Ovary (tissue), 9 donors: ENCODE measurements around the gene DNASE1L3. TPM values are rescaled to one million over a fixed set of nuclear protein-coding genes. Genes with fewer than 3 reads are reported as not detected.
"Not testable (repeated sequence)": the region's sequence is repeated elsewhere in the genome, so short reads cannot be mapped to it uniquely, and the experiment has no call there.

Experiments
- DNase-seq, 5 donors: peaks; one replicate each; pipeline ENCODE4 v3.0.0-alpha.2; 2019 to 2020
- H3K27ac ChIP-seq, 2 donors: fragments of 200-600 bp; one replicate each; pipeline versions ENCODE4 v1.5.1 to v1.8.0; 2019 to 2022
- H3K27me3 ChIP-seq: fragments of 200-600 bp; one replicate; pipeline ENCODE4 v1.8.0; 2022
- H3K36me3 ChIP-seq: fragments of 200-600 bp; sonication (generic); one replicate; pipeline ENCODE4 v1.5.1; 2019
- H3K4me1 ChIP-seq: one replicate; pipeline ENCODE4 v1.8.1; 2013; ENCODE audit warnings: mild to moderate bottlenecking, moderate library complexity; ENCODE audit not compliant: insufficient read depth
- H3K4me3 ChIP-seq: fragments of 200-600 bp; sonication (generic); one replicate; pipeline ENCODE4 v1.5.1; 2017
- H3K9me3 ChIP-seq, 2 donors: fragments of 200-600 bp in 1 of 2; sonication (generic) in 1 of 2; one replicate each; pipeline versions ENCODE4 v1.5.1 to v1.8.1; 2013 to 2019; ENCODE audit warnings: mild to moderate bottlenecking in 1 of 2, moderate library complexity in 1 of 2
- EP300 ChIP-seq: sonication (generic); formaldehyde crosslinking; IDR thresholded peaks from one replicate; pipeline ENCODE4 v1.6.1; 2017; ENCODE audit warnings: antibody characterized with exemption
- POLR2A ChIP-seq: fragments of 450-650 bp; IDR thresholded peaks from one replicate; pipeline ENCODE4 v1.6.1; 2017; ENCODE audit warnings: antibody characterized with exemption, mild to moderate bottlenecking, moderate library complexity
- WGBS, 3 donors: extraction: QIAGEN DNeasy Blood & Tissue Kit in 1 of 3; methylation state at CpG; one replicate each; pipeline versions ENCODE4 v1.1.5 to v1.1.7; 2013 to 2017; 5-methylcytosine and 5-hydroxymethylcytosine counted together
- intact Hi-C, 4 donors: fragments of 100-400 bp; cut with DNase I; formaldehyde crosslinking; loops; one replicate each; pipeline versions ENCODE4 v1.11.0 to v1.15.1; 2022 to 2023
- polyA plus RNA-seq, 2 donors: library from polyadenylated mRNA; stranded (reverse); fragments of 200-250 nt in 1 of 2; fragments of 350-450 nt in 1 of 2; fragmentation: Illumina TruSeq in 1 of 2; extraction: RNeasy Lipid Tissue Mini Kit (QIAGEN cat#74804) in 1 of 2; gene quantifications; one replicate each; pipeline ENCODE4 v1.2.3, GENCODE V29; 2013 to 2014
- total RNA-seq, 7 donors: library from RNA; depleted of rRNA in 2 of 7; stranded (reverse); fragments of >200 nt in 2 of 7; fragmentation: NEBNext Ultra II Directional in 3 of 7; extraction: Animal tissue kit (Norgen Biotek cat#: 25700) in 3 of 7; gene quantifications; one replicate each; pipeline versions ENCODE4 v1.1.0 to v1.2.4, GENCODE V29; 2016 to 2023
- TF ChIP-seq, protein P1 (sequence below), 3 donors: fragments of 450-650 bp in 2 of 3; fragments of 200-600 bp in 1 of 3; IDR thresholded peaks; one replicate each; pipeline versions ENCODE4 v1.5.1 to v1.8.0; 2016 to 2022; ENCODE audit warnings: antibody characterized with exemption in 3 of 3, mild to moderate bottlenecking in 1 of 3
- donor health status: DM: no; HTN: no; CAD: no; lungs with moderate emphysema.
- donor health status: DM: no; HTN: no; CAD: no.
- donor health status: Bipolar disorder and iron deficiency.
- donor health status: DM: yes; HTN: yes; CAD: no.
- donor health status: DM: no; HTN: no; CAD: no.
- donor health status: DM: yes; HTN: yes; CAD: no.

The DNASE1L3 gene
- total and polyA plus RNA-seq, 9 donors = 0.48 to 10.3 (median 0.65) TPM; not detected in 2

DNA sequence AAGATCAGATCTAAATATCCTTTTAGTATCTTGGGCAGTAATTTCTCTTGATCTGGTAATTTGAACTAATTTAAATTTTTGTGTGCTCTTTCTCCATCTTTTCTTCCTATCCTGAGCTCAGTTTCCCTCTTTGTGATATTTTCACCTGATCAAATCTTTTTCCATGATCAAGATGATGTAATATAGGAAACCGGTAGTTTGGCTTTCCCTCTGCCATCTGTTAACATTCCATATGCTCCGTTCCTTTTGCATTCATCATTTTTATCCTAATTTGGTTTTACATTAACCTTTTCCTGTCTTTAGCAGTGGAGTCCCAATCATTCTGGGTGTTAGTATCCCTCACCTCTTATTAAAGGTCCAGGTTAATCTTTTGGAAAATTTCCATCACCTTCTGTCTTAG, 20.9 kb upstream of the DNASE1L3 start:
- Histone ChIP-seq H3K27ac (no peak overlapping the region), H3K4me3 (no peak overlapping the region), H3K4me1 (no peaks in the 10 kb centered on the region), H3K36me3 (no peaks in the 10 kb centered on the region), H3K27me3 (no peaks in the 10 kb centered on the region), H3K9me3 (no peaks in the 10 kb centered on the region)
- WGBS, 3 donors = 11 to 19% (median 15%) methylated on average over 2 of the region's 2 CpGs
- no peak for DNase-seq
- TF ChIP-seq, protein P1, sequence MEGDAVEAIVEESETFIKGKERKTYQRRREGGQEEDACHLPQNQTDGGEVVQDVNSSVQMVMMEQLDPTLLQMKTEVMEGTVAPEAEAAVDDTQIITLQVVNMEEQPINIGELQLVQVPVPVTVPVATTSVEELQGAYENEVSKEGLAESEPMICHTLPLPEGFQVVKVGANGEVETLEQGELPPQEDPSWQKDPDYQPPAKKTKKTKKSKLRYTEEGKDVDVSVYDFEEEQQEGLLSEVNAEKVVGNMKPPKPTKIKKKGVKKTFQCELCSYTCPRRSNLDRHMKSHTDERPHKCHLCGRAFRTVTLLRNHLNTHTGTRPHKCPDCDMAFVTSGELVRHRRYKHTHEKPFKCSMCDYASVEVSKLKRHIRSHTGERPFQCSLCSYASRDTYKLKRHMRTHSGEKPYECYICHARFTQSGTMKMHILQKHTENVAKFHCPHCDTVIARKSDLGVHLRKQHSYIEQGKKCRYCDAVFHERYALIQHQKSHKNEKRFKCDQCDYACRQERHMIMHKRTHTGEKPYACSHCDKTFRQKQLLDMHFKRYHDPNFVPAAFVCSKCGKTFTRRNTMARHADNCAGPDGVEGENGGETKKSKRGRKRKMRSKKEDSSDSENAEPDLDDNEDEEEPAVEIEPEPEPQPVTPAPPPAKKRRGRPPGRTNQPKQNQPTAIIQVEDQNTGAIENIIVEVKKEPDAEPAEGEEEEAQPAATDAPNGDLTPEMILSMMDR (IDR thresholded peaks at IDR 0.05) = no peak
- no peak for TF ChIP-seq POLR2A
- TF ChIP-seq EP300 = no peak
- intact Hi-C loops = loop anchor here in 2 of 4 donors (10.0 kb wide), 2 partner anchors 63 to 73 kb away; partner anchors contain the start of genes HTD2 (in 1 of the 2) and RPP14 (in 1 of the 2)

DNA sequence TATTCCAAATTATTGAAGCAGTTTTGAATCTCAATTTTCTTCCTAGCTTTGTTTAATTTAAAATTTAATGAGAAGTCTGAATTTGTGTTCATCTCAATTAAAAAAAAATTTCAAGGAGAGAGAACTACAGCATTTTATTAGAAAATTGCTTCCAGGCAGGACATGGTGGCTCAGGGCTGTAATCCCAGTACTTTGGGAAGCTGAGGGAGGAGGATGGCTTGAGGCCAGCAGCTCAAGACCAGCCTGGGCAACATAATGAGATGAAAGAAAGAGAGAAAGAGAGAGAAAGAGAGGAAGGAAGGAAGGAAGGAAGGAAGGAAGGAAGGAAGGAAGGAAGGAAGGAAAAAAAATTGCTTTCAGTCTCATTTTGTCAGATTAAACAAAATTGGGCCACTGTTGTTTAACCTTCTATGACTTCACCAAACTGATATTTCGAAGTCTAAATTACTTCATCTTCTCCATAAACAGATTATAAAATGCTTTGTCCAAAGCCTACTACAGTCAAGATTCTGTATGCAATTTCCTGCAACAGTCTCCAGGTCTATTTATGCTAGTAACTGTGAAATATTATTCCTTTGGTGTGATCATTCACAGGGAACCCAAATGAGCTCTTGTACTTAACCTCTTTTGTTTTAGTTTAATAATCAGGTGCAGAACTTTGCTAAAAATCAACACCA, 20.2 kb upstream of the DNASE1L3 start:
- intact Hi-C loops = loop anchor here in 2 of 4 donors (10.0 kb wide), 2 partner anchors 64 to 74 kb away; partner anchors contain the start of genes HTD2 (in 1 of the 2) and RPP14 (in 1 of the 2)
- H3K4me1 ChIP-seq = no peaks in the 10 kb centered on the region
- 0 to 27% (median 0%) methylated on average over 1 of the region's 1 CpG for WGBS, 3 donors

DNA sequence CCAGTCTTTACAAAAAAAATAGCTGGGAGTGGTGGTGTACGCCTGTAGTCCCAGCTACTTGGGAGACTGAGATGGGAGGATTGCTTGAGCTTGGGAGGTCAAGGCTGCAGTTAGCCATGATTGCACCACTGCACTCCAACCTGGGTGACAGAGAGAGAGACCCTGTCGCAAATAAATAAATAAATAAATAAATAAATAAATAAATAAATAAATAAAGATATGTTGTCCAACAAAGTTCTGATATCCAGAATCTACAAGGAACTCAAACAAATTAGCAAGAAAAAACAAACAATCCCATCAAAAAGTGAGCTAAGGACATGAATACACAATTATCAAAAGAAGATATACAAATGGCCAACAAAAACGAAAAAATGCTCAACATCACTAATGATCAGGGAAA, 17.2 kb upstream of the DNASE1L3 start:
- intact Hi-C loops, H3K9me3 ChIP-seq, H3K27me3 ChIP-seq, H3K4me1 ChIP-seq, DNase-seq, H3K36me3 ChIP-seq, H3K27ac ChIP-seq, H3K4me3 ChIP-seq: not testable (repeated sequence)
- WGBS, 3 donors = 90 to 91% (median 90%) methylated on average over 3 of the region's 3 CpGs

More for the DNA sequence above, 20.2 kb upstream of the DNASE1L3 start:
- Histone ChIP-seq H3K27me3 (no peaks in the 10 kb centered on the region), H3K4me3 (no peak overlapping the region), H3K9me3 (no peaks in the 10 kb centered on the region), H3K27ac (no peak overlapping the region), H3K36me3 (no peaks in the 10 kb centered on the region)
- no peak for DNase-seq
- no peak for TF ChIP-seq POLR2A
- TF ChIP-seq, protein P1 (IDR thresholded peaks at IDR 0.05) = no peak
- no peak for TF ChIP-seq EP300

DNA sequence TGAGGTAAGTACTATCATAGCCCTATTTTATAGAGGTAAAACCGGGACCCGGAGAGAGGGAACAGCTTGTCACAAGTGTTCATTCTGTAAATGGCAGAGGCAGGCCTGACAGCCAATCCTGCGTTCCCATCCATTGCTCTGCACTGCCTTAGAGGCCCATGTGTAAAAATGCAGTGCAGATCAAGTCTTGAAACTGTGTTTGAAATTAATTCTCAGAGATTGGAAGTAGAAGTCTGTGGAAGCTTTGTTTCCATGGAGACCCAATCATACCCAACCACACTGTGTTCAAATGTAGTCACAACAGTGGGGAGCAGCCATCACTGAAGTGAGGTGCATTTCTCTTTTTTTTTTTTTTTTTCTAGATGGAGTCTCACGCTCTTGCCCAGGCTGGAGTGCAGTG, 13.1 kb upstream of the DNASE1L3 start:
- Histone ChIP-seq H3K4me1 (no peaks in the 10 kb centered on the region), H3K27me3 (no peaks in the 10 kb centered on the region), H3K4me3 (no peak overlapping the region), H3K27ac (no peak overlapping the region), H3K36me3 (no peaks in the 10 kb centered on the region), H3K9me3 (no peaks in the 10 kb centered on the region)
- intact Hi-C loops = no loop called here
- DNase-seq = no peak
- 89 to 95% (median 94%) methylated on average over 4 of the region's 4 CpGs for WGBS, 3 donors
- TF ChIP-seq EP300 = no peak
- TF ChIP-seq, protein P1 (IDR thresholded peaks at IDR 0.05) = no peak
- TF ChIP-seq POLR2A = no peak

DNA sequence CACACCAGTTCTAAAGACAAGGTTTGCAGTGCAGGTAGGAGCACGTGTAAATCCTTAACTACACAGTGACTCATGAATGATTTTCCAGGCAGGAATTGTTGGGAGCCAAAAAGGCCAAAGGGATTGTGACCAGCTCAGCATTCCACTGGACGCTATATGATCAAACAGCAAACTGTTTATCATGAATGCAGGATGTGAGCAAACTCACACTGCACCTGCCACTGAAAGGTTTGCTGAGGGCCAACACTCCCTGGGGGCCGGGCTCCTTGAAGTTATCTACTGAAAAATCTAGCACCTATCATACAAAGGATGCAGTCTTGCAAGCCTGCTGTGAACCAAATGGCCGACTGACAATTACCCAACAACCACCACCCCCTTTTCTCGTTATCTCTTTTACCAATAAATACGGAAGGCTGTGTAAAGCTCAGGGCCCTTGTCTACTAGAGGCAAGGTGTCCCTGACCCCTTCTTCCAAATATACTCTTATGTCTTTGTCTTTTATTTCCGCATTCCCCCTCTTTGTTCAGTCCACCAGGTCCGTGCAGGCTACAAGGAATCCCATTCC, 11.5 kb upstream of the DNASE1L3 start:
- Histone ChIP-seq H3K4me3 (no peak overlapping the region), H3K27me3 (no peaks in the 10 kb centered on the region), H3K4me1 (peaks cover 2% of the 10 kb centered on the region), H3K9me3 (no peaks in the 10 kb centered on the region), H3K27ac (no peak overlapping the region), H3K36me3 (no peaks in the 10 kb centered on the region)
- TF ChIP-seq, protein P1 (IDR thresholded peaks at IDR 0.05) = no peak
- TF ChIP-seq POLR2A (no peak), EP300 (no peak)
- no peak for DNase-seq
- WGBS, 3 donors = 64 to 72% (median 66%) methylated on average over 8 of the region's 8 CpGs
- intact Hi-C loops = no loop called here
